Esophagus squamous epithelium (tissue), 5 donors: ENCODE results near the gene PCARE. TPM values are rescaled to one million over a fixed set of nuclear protein-coding genes. Genes with fewer than 3 reads are reported as not detected.

Experiments used
- DNase-seq: peaks from one replicate; lab custom pipeline; 2025; lab: John Stamatoyannopoulos, UW
- H3K27ac ChIP-seq, 4 donors: fragments of 200-600 bp; sonication (generic); one replicate each; pipeline ENCODE4 v1.5.1; 2016 to 2019; ENCODE audit warnings: mild to moderate bottlenecking in 1 of 4
- H3K27me3 ChIP-seq, 4 donors: fragments of 200-600 bp; sonication (generic); 1 replicate in 3 of 4; 2 replicates in 1 of 4; pipeline versions ENCODE4 v1.5.1 to v1.6.0; 2017 to 2021; ENCODE audit warnings: antibody characterized with exemption in 1 of 4
- H3K36me3 ChIP-seq, 3 donors: fragments of 200-600 bp; sonication (generic); one replicate each; pipeline ENCODE4 v1.5.1; 2016 to 2019
- H3K4me1 ChIP-seq, 3 donors: fragments of 200-600 bp; sonication (generic); one replicate each; pipeline ENCODE4 v1.5.1; 2017 to 2019
- H3K4me3 ChIP-seq, 4 donors: fragments of 200-600 bp; sonication (generic); 1 replicate in 3 of 4; 2 replicates in 1 of 4; pipeline ENCODE4 v1.5.1; 2016 to 2019; ENCODE audit warnings: mild to moderate bottlenecking in 2 of 4, moderate library complexity in 1 of 4
- H3K9me3 ChIP-seq, 3 donors: fragments of 200-600 bp; sonication (generic); one replicate each; pipeline ENCODE4 v1.5.1; 2016 to 2019
- CTCF ChIP-seq, 6 experiments: fragments of 450-650 bp in 4 of 6; fragments of 200-600 bp in 2 of 6; sonication (generic) in 2 of 6; IDR thresholded peaks; one replicate each; pipeline ENCODE4 v1.5.1; 2016 to 2019; ENCODE audit warnings: antibody characterized with exemption in 6 of 6, mild to moderate bottlenecking in 4 of 6, moderate library complexity in 4 of 6
- POLR2A ChIP-seq, 4 donors: fragments of 450-650 bp; IDR thresholded peaks; one replicate each; pipeline ENCODE4 v1.6.1; 2017; ENCODE audit warnings: antibody characterized with exemption in 4 of 4, mild to moderate bottlenecking in 4 of 4, moderate library complexity in 3 of 4
- WGBS, 2 donors: methylation state at CpG; one replicate each; pipeline ENCODE4 v1.1.5; 2018; 5-methylcytosine and 5-hydroxymethylcytosine counted together
- intact Hi-C: fragments of 100-400 bp; cut with DNase I; formaldehyde crosslinking; loops from one replicate; pipeline ENCODE4 v1.15.0; 2022
- total RNA-seq, 4 donors: library from RNA; depleted of rRNA; stranded (reverse); fragments of >200 nt; gene quantifications; one replicate each; pipeline ENCODE4 v1.1.0, GENCODE V29; 2016
- donor health status: DM: yes; HTN: yes; CAD: no.

The PCARE gene
- total RNA-seq, 4 donors from 2014 or later = 0.04 TPM; not detected in 3

- 79 to 83% methylated on average over 11 of the region's 11 CpGs for WGBS, 2 donors
- no peak for DNase-seq
- H3K36me3 ChIP-seq = no peaks in the 10 kb centered on the region
- no peak overlapping the region for H3K4me3 ChIP-seq
- peak overlapping the region in 2 of 4 donors; percentile 69 to 74 for H3K27ac ChIP-seq
- no peaks in the 10 kb centered on the region for H3K9me3 ChIP-seq
- H3K27me3 ChIP-seq = no peaks in the 10 kb centered on the region
- peaks cover 0 to 66% (median 24%) of the 10 kb centered on the region in 3 donors for H3K4me1 ChIP-seq
- TF ChIP-seq POLR2A (IDR thresholded peaks at IDR 0.05) = no peak
- no peak for TF ChIP-seq CTCF (IDR thresholded peaks at IDR 0.05)
- intact Hi-C loops = no loop called here
Measured at GRCh38 chr2:29013057-29013780, 61.1 kb downstream of the PCARE start.

- Histone ChIP-seq H3K9me3 (no peaks in the 10 kb centered on the region), H3K27me3 (no peaks in the 10 kb centered on the region), H3K4me1 (peaks cover 0 to 66% (median 24%) of the 10 kb centered on the region in 3 donors), H3K36me3 (no peaks in the 10 kb centered on the region), H3K27ac (peak overlapping the region; percentile 8 to 74 (median 48)), H3K4me3 (no peak overlapping the region)
- WGBS, 2 donors = 43% methylated on average over 4 of the region's 9 CpGs; no CpG with 5 or more reads in 1 of the 2 donors
- no peak for DNase-seq
- intact Hi-C loops = no loop called here
- TF ChIP-seq POLR2A (IDR thresholded peaks at IDR 0.05) (no peak), CTCF (IDR thresholded peaks at IDR 0.05) (no peak)
Measured at GRCh38 chr2:29012211-29012681, 62.1 kb downstream of the PCARE start.

Other genes starting within 250 kb of the PCARE start
- 10 to 100 TPM in 1 of 4 donors, 1 to 10 TPM in 3; 7.1 to 12.8 (median 8.1) TPM for gene TRMT61B, start 204.2 kb downstream of the PCARE start, total RNA-seq
- gene WDR43, start 179.9 kb downstream of the PCARE start, total RNA-seq = 10 to 100 TPM; 28.2 to 73.2 (median 41.2) TPM
- gene TOGARAM2, start 93.2 kb downstream of the PCARE start, total RNA-seq = under 1 TPM in 3 of 4 donors, not detected in 1; 0.03 to 0.76 (median 0.48) TPM
- gene CLIP4, start 40.9 kb upstream of the PCARE start, total RNA-seq = 10 to 100 TPM; 39.7 to 85.3 (median 46.5) TPM